HCT116 (cell line): Measurements from ENCODE around the gene ASAP2. TPM values are rescaled to one million over a fixed set of nuclear protein-coding genes. Genes with fewer than 3 reads are reported as not detected.

Source experiments
- ATAC-seq: fragments of 200-7000 bp; cut with Tn5 transposase; 2 replicates; pipeline ENCODE4 v1.9.1; 2020; ENCODE audit warnings: mild to moderate bottlenecking, moderate library complexity
- BruUV-seq: library from RNA; stranded (reverse); fragments of 400-500 nt; replicated peaks from 2 replicates; lab custom pipeline; 2021; lab: Mats Ljungman, UMichigan
- CTCF ChIA-PET: fragments of 300-600 bp; sonication (Branson Sonifier 250); formaldehyde crosslinking; loops from one replicate; lab custom pipeline; 2021; ENCODE audit warnings: antibody characterized with exemption; lab: Charles Lee
- POLR2A ChIA-PET: fragments of 300-600, 350-600 bp; sonication (Branson Sonifier 250); formaldehyde crosslinking; loops from one replicate; lab custom pipeline; 2021; ENCODE audit warnings: antibody characterized with exemption; lab: Charles Lee
- RAD21 ChIA-PET, 2 experiments: fragments of 300-600 bp; sonication (Branson Sonifier 250); formaldehyde crosslinking; loops; one replicate each; lab custom pipeline; 2023; ENCODE audit warnings: low total read pairs in 2 of 2; ENCODE audit not compliant: uncharacterized antibody in 2 of 2, unreplicated experiment in 2 of 2, low non-redundant PET in 1 of 2; lab: Charles Lee
- DNase-seq: peaks from one replicate; pipeline ENCODE4 v3.0.0-alpha.2; 2010; ENCODE audit warnings: low read depth, low spot score
- H2AFZ ChIP-seq: fragments of 200-600 bp; shearing (Covaris generic), sonication (generic); 2 replicates; pipeline ENCODE4 v1.6.1; 2017; ENCODE audit warnings: low read depth, mixed run types, mixed read lengths, antibody characterized with exemption, low read length; ENCODE audit not compliant: poor library complexity, severe bottlenecking
- H3K27ac ChIP-seq: 2 replicates; pipeline ENCODE4 v1.5.1; 2012; ENCODE audit warnings: low read depth, low read length
- H3K27me3 ChIP-seq: fragments of 200-600 bp; sonication (generic); 2 replicates; pipeline ENCODE4 v1.6.1; 2016; ENCODE audit warnings: mixed run types, low read length, mixed read lengths; ENCODE audit not compliant: insufficient read depth
- H3K36me3 ChIP-seq, 2 experiments: fragments of 200-500 bp in 1 of 2; fragments of 200-600 bp in 1 of 2; sonication (Bioruptor generic) in 1 of 2; sonication (generic) in 1 of 2; 2 replicates each; pipeline versions ENCODE4 v1.5.1 to v1.6.1; 2014 to 2016; ENCODE audit warnings: low read length in 2 of 2, inconsistent platforms in 1 of 2, mixed read lengths in 1 of 2, mixed run types in 1 of 2; ENCODE audit not compliant: insufficient read depth in 2 of 2, control insufficient read depth in 1 of 2
- H3K4me1 ChIP-seq, 2 experiments: fragments of 200-600 bp in 1 of 2; sonication (generic) in 1 of 2; 2 replicates each; pipeline versions ENCODE4 v1.5.1 to v1.6.1; 2012 to 2017; ENCODE audit warnings: low read length in 2 of 2, inconsistent platforms in 1 of 2, mild to moderate bottlenecking in 1 of 2, mixed read lengths in 1 of 2, mixed run types in 1 of 2, moderate library complexity in 1 of 2; ENCODE audit not compliant: insufficient read depth in 2 of 2, control insufficient read depth in 1 of 2
- H3K4me2 ChIP-seq: fragments of 200-600 bp; sonication (generic); 2 replicates; pipeline ENCODE4 v1.6.1; 2017; ENCODE audit warnings: mixed run types, low read length, mixed read lengths
- H3K4me3 ChIP-seq, 2 experiments: fragments of 200-600 bp in 1 of 2; sonication (generic) in 1 of 2; replicated peaks in 1 of 2; 2 replicates each; pipeline ENCODE4 v1.5.1; 2011 to 2016; ENCODE audit warnings: low read length in 2 of 2, control low read depth in 1 of 2, low read depth in 1 of 2, mild to moderate bottlenecking in 1 of 2, mixed read lengths in 1 of 2, mixed run types in 1 of 2
- H3K79me2 ChIP-seq: fragments of 200-600 bp; sonication (generic); 2 replicates; pipeline ENCODE4 v1.6.1; 2017; ENCODE audit warnings: mild to moderate bottlenecking, mixed run types, low read length, moderate library complexity, mixed read lengths; ENCODE audit not compliant: insufficient read depth
- H3K9ac ChIP-seq: fragments of 200-600 bp; sonication (generic); 2 replicates; pipeline ENCODE4 v1.6.1; 2016; ENCODE audit warnings: low read length, mixed read lengths
- H3K9me2 ChIP-seq: fragments of 200-600 bp; sonication (generic), shearing (Covaris generic); 2 replicates; pipeline ENCODE4 v1.6.1; 2017; ENCODE audit warnings: mixed run types, mild to moderate bottlenecking, moderate library complexity; ENCODE audit not compliant: insufficient read depth
- H3K9me3 ChIP-seq, 2 experiments: fragments of 200-500 bp in 1 of 2; fragments of 200-600 bp in 1 of 2; sonication (Bioruptor generic) in 1 of 2; sonication (generic) in 1 of 2; 2 replicates each; pipeline ENCODE4 v1.6.1; 2014 to 2017; ENCODE audit warnings: low read length in 2 of 2, mixed read lengths in 2 of 2, inconsistent platforms in 1 of 2, low read depth in 1 of 2, mild to moderate bottlenecking in 1 of 2, mixed run types in 1 of 2, moderate library complexity in 1 of 2; ENCODE audit not compliant: control insufficient read depth in 1 of 2, insufficient read depth in 1 of 2
- H4K20me1 ChIP-seq: fragments of 200-600 bp; sonication (generic), shearing (Covaris generic); 2 replicates; pipeline ENCODE4 v1.6.1; 2017; ENCODE audit warnings: mixed run types, mild to moderate bottlenecking, moderate library complexity; ENCODE audit not compliant: insufficient read depth
- CEBPB ChIP-seq: IDR thresholded peaks from 2 replicates; pipeline ENCODE4 v1.6.1; 2012; ENCODE audit warnings: low read depth
- EZH2 ChIP-seq: fragments of 200-600 bp; sonication (generic); IDR thresholded peaks from 2 replicates; pipeline ENCODE4 v1.6.1; 2017; ENCODE audit warnings: antibody characterized with exemption, mixed run types
- POLR2A ChIP-seq: IDR thresholded peaks from 2 replicates; pipeline ENCODE4 v1.7.0; 2011; ENCODE audit warnings: borderline replicate concordance; ENCODE audit not compliant: insufficient read depth, insufficient read length; ENCODE audit errors: extremely low read depth
- ZFX ChIP-seq: fragments of 450-650 bp; IDR thresholded peaks from 2 replicates; pipeline ENCODE4 v1.6.1; 2017
- intact Hi-C: fragments of 100-400 bp; cut with micrococcal nuclease; formaldehyde crosslinking; loops from 2 replicates; pipeline ENCODE4 v1.10.0; 2022
- total RNA-seq: library from RNA; stranded (reverse); gene quantifications from one replicate; pipeline ENCODE4 v1.2.1, GENCODE V29; 2021; ENCODE audit not compliant: unreplicated experiment

Gene ASAP2
- total RNA-seq, 1 experiment from 2014 or later, result 16.5 TPM

DNA sequence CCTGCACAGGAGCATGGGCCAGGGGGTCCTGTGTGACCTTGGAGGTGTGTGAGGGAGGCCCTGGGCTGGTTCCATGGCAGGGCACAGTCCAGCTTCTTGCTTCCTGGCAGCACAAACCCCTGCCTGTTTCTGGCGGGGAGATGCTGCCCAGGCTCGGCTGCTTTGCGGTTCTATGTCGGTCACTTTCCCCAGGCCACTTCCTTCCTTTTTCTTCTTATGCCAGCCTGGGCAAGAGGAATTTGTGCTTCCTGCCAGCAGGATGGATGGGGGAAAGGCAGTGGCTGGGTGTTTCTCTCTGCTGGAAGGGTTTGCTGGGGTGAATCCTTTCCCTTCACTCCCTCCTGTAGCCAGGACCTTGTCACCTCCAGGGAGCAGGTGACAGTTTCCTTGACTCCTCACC, 24.3 kb downstream of the ASAP2 start:
- DNase-seq (no peak), ATAC-seq (no peak)
- Histone ChIP-seq H3K4me1 (peaks cover 53% of the 10 kb centered on the region in 2 experiments), H3K36me3 (no peaks in the 10 kb centered on the region), H3K79me2 (peaks cover 13% of the 10 kb centered on the region; the same call in 1 of the 2 replicates), H3K4me3 (no peak overlapping the region), H3K4me2 (no peak overlapping the region), H3K27ac (no peak overlapping the region), H4K20me1 (peaks cover 4% of the 10 kb centered on the region; the same call in 1 of the 2 replicates), H3K9me2 (no peaks in the 10 kb centered on the region), H3K9me3 (no peaks in the 10 kb centered on the region), H2AFZ (no peak overlapping the region), H3K27me3 (peaks cover 15% of the 10 kb centered on the region; the same call in 1 of the 2 replicates), H3K9ac (no peak overlapping the region)
- TF ChIP-seq EZH2 (no peak), ZFX (0 out of 2 replicates have a peak, but pooled peaks have one; percentile 8)
- POLR2A ChIA-PET, result no interaction called here
- no TSS peak for BruUV-seq
- intact Hi-C loops, result no loop called here
- CTCF ChIA-PET, result interaction anchor here (0.6 kb wide), 1 partner anchor 155 kb away, joined by 3 read pairs; no protein-coding TSS in a partner anchor
- RAD21 ChIA-PET, result no interaction called here

DNA sequence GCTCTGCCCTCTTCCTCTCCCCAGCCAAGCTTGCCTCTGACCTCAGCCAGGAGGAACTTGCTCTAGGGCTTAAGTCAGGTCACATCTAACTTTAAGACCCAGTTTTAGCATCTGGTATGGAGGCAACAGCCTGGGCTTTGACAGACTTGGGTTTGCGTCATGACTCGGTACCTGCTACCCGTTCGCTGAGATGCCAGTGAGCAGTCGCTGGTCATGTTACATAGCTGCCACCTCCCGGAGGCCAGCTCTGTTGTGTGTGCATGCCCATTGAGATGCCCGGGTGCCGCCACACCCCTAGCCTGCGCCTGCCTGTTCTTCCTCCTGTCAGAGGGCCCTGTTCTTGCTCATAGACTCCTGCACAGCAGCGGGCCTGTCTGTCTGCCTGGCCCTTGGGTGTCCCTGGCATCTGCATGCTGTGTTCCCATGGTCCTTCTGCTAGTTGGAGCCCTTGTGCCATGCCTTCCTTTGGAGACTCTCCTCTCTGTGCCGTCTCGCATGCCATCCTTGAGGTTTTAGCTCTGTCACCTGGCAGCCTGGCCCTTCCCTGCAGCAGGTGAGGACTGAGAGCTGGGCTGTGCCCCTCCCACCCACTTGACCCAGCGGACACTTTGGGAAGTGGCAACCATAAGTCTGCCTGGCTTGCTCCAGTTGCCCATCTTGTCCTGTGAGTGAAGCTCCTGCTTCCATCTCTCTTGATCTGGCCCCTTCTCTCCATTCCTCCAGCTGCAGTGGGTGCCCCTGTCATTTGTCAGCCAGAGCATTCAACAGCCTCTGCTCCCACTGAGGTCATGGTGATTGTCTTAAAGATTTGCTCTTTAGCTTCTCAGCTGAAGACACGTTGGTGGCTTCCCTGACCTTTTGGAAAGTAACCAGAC, 24.9 kb downstream of the ASAP2 start:
- Histone ChIP-seq H3K36me3 (no peaks in the 10 kb centered on the region), H3K4me2 (peak overlapping the region; percentile 71), H3K27me3 (peaks cover 15% of the 10 kb centered on the region; the same call in 1 of the 2 replicates), H3K9ac (no peak overlapping the region), H2AFZ (no peak overlapping the region), H3K9me2 (no peaks in the 10 kb centered on the region), H4K20me1 (peaks cover 4% of the 10 kb centered on the region; the same call in 1 of the 2 replicates), H3K4me1 (peaks cover 58 to 59% of the 10 kb centered on the region in 2 experiments), H3K9me3 (no peaks in the 10 kb centered on the region), H3K79me2 (peaks cover 16% of the 10 kb centered on the region), H3K4me3 (no peak overlapping the region), H3K27ac (no peak overlapping the region)
- no peak for ATAC-seq
- CTCF ChIA-PET, result no interaction called here
- TF ChIP-seq CEBPB, result no peak
- TF ChIP-seq POLR2A, result no peak
- no peak for TF ChIP-seq EZH2
- no peak for DNase-seq
- POLR2A ChIA-PET, result no interaction called here
- intact Hi-C loops, result no loop called here
- RAD21 ChIA-PET, result no interaction called here
- no TSS peak for BruUV-seq
